ENCODE results near the gene HNF1A. TPM values are rescaled to one million over a fixed set of nuclear protein-coding genes. Genes with fewer than 3 reads are reported as not detected.

HNF1A gene
- total and polyA plus RNA-seq, 2 of the 13 experiments (the other 11 are each of a cell fraction or from before 2014, with no cell fraction given), result 13.4 to 34.7 TPM

DNA sequence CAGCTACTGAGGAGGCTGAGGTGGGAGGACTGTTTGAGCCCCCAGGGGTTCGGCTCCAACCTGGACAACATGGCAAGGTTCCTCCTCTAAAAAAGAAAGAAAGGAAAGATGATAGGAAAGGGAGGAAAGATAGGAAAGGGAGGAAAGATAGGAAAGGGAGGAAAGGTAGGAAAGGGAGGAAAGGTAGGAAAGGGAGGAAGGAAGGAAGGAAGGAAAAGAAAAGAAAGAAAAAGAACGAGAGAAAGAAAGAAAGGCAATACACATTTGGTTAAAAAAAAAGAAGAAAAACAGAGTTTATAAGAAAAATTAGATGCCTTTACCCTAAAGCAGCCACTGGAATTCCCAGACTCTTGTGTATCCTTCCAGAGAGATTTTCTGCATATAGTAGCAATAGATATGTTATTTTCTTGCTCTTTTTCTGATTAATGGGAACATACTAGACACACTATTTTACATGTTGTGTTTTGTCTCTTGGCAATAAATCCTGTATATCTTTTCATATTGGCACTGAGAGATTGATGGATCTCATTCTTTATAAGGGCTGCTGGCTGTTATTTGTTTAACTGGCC lies 12.2 kb downstream of the HNF1A start:
- FAIRE-seq (no peak), ATAC-seq (no peak), DNase-seq (ENCODE audit: low spot score) (no peak)
- no peaks in the 10 kb centered on the region for H3K79me2 ChIP-seq (ENCODE audit: insufficient read depth, low read length)
- no peak overlapping the region for H3K4me2 ChIP-seq (ENCODE audit: low read depth, low read length)
- H3K36me3 ChIP-seq (replicated peaks in 1 of 2; ENCODE audit: control insufficient read depth in 1 of 2, insufficient read depth in 2 of 2, low read length in 2 of 2), result peaks cover 43 to 65% of the 10 kb centered on the region in 2 experiments
- CTCF ChIA-PET (ENCODE audit: low intra/inter-chr PET ratio, low total read pairs), result no interaction called here
- in situ Hi-C loops (cut with HindIII; ENCODE audit: extremely low pct_ligation_motif_present, low pct_unique_long_range_greater_than_20kb) (no loop called here), intact Hi-C loops (cut with micrococcal nuclease; ENCODE audit: unreplicated experiment) (no loop called here)
- H3K4me3 ChIP-seq (replicated peaks in 1 of 3; ENCODE audit: insufficient read depth in 1 of 3, low read depth in 2 of 3, low read length in 3 of 3), result no peak overlapping the region
- TSS peak; percentile 48 for BruUV-seq (replicated peaks)
- H3K4me1 ChIP-seq (ENCODE audit: insufficient read depth, low read length), result 0 out of 2 replicates have a peak, but pooled peaks cover 8% of the 10 kb centered on the region
- no peak overlapping the region for H3K27ac ChIP-seq (ENCODE audit: extremely low read length, insufficient read depth, low read length)
- POLR2A ChIA-PET, result interaction anchor here (5.5 kb wide), 1 partner anchor 11 kb away, joined by 56 read pairs; the partner anchor contains the start of gene HNF1A
- H2AFZ ChIP-seq (ENCODE audit: low read length), result no peak overlapping the region
- 96% methylated on average over 2 of the region's 2 CpGs for WGBS (ENCODE audit: low lambda C conversion rate)
- H4K20me1 ChIP-seq (ENCODE audit: insufficient read depth, low read length), result no peaks in the 10 kb centered on the region
- TF ChIP-seq SRSF9 (IDR thresholded peaks at IDR 0.05; ENCODE audit: borderline replicate concordance, insufficient read depth, low read depth, low read length, poor library complexity, severe bottlenecking), result peak; percentile 67
- TF ChIP-seq, protein P1, sequence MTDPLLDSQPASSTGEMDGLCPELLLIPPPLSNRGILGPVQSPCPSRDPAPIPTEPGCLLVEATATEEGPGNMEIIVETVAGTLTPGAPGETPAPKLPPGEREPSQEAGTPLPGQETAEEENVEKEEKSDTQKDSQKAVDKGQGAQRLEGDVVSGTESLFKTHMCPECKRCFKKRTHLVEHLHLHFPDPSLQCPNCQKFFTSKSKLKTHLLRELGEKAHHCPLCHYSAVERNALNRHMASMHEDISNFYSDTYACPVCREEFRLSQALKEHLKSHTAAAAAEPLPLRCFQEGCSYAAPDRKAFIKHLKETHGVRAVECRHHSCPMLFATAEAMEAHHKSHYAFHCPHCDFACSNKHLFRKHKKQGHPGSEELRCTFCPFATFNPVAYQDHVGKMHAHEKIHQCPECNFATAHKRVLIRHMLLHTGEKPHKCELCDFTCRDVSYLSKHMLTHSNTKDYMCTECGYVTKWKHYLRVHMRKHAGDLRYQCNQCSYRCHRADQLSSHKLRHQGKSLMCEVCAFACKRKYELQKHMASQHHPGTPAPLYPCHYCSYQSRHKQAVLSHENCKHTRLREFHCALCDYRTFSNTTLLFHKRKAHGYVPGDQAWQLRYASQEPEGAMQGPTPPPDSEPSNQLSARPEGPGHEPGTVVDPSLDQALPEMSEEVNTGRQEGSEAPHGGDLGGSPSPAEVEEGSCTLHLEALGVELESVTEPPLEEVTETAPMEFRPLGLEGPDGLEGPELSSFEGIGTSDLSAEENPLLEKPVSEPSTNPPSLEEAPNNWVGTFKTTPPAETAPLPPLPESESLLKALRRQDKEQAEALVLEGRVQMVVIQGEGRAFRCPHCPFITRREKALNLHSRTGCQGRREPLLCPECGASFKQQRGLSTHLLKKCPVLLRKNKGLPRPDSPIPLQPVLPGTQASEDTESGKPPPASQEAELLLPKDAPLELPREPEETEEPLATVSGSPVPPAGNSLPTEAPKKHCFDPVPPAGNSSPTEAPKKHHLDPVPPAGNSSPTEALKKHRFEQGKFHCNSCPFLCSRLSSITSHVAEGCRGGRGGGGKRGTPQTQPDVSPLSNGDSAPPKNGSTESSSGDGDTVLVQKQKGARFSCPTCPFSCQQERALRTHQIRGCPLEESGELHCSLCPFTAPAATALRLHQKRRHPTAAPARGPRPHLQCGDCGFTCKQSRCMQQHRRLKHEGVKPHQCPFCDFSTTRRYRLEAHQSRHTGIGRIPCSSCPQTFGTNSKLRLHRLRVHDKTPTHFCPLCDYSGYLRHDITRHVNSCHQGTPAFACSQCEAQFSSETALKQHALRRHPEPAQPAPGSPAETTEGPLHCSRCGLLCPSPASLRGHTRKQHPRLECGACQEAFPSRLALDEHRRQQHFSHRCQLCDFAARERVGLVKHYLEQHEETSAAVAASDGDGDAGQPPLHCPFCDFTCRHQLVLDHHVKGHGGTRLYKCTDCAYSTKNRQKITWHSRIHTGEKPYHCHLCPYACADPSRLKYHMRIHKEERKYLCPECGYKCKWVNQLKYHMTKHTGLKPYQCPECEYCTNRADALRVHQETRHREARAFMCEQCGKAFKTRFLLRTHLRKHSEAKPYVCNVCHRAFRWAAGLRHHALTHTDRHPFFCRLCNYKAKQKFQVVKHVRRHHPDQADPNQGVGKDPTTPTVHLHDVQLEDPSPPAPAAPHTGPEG (CRISPR knock-in tag; IDR thresholded peaks at IDR 0.05), result no peak
- TF ChIP-seq HNRNPK (IDR thresholded peaks at IDR 0.05; ENCODE audit: low read depth, low read length, poor library complexity, severe bottlenecking), result peak; percentile 54
- 0 out of 2 replicates have a peak, but pooled peaks have one; percentile 18 for TF ChIP-seq RBFOX2 (IDR thresholded peaks at IDR 0.05; ENCODE audit: low read depth, low read length)
- no peak for TF ChIP-seq NCOA5 (CRISPR knock-in tag; IDR thresholded peaks at IDR 0.05)
- H3K9me3 ChIP-seq (ENCODE audit: low read length), result no peaks in the 10 kb centered on the region
- H3K9ac ChIP-seq (ENCODE audit: insufficient read depth, low read depth, low read length), result no peak overlapping the region
- H3K27me3 ChIP-seq (ENCODE audit: control insufficient read depth in 1 of 2, insufficient read depth in 2 of 2, low read length in 2 of 2), result no peaks in the 10 kb centered on the region

Measured in HepG2 (cell line).